Endothelial cell of umbilical vein (primary cell): ENCODE measurements around the gene APPL2. TPM values are rescaled to one million over a fixed set of nuclear protein-coding genes. Genes with fewer than 3 reads are reported as not detected.

ENCODE experiments used
- BruUV-seq: library from RNA; stranded (reverse); fragments of 400-500 nt; replicated peaks from 2 replicates; lab custom pipeline; 2021; lab: Mats Ljungman, UMichigan
- CTCF ChIA-PET: fragments of 300-600, 350-600 bp; sonication (Branson Sonifier 250); formaldehyde crosslinking; loops from one replicate; lab custom pipeline; 2021; ENCODE audit warnings: antibody characterized with exemption, inconsistent platforms; lab: Charles Lee
- POLR2A ChIA-PET: fragments of 300-600, 350-600 bp; sonication (Branson Sonifier 250); formaldehyde crosslinking; loops from one replicate; lab custom pipeline; 2021; ENCODE audit warnings: antibody characterized with exemption, inconsistent platforms; lab: Charles Lee
- DNase-seq: peaks from one replicate; pipeline ENCODE4 v3.0.0-alpha.2; 2011; ENCODE audit warnings: low read depth, low spot score
- FAIRE-seq: peaks from 2 replicates; lab custom pipeline; 2011; peaks lifted over from hg19 to GRCh38; lab: Jason Lieb, UNC
- H2AFZ ChIP-seq: 2 replicates; pipeline ENCODE4 v1.6.0; 2012; ENCODE audit warnings: low read depth, low read length, control low read depth, inconsistent platforms
- H3K27ac ChIP-seq: 2 replicates; pipeline ENCODE4 v1.5.1; 2011; ENCODE audit warnings: low read depth, mild to moderate bottlenecking, control low read depth, low read length, moderate library complexity; ENCODE audit not compliant: insufficient read depth
- H3K27me3 ChIP-seq, 2 experiments: 2 replicates each; pipeline versions ENCODE4 v1.6.0 to v1.6.1; 2011; ENCODE audit warnings: low read length in 2 of 2, mixed read lengths in 1 of 2; ENCODE audit not compliant: control insufficient read depth in 2 of 2, insufficient read depth in 2 of 2
- H3K36me3 ChIP-seq, 2 experiments: 2 replicates in 1 of 2; 3 replicates in 1 of 2; pipeline ENCODE4 v1.5.1; 2011; ENCODE audit warnings: low read length in 2 of 2, mild to moderate bottlenecking in 1 of 2, moderate library complexity in 1 of 2; ENCODE audit not compliant: control insufficient read depth in 2 of 2, insufficient read depth in 2 of 2; ENCODE audit errors: extremely low read depth in 1 of 2
- H3K4me1 ChIP-seq: 3 replicates; pipeline ENCODE4 v1.5.1; 2011; ENCODE audit warnings: mild to moderate bottlenecking, low read length; ENCODE audit not compliant: control insufficient read depth, insufficient read depth; ENCODE audit errors: extremely low read depth
- H3K4me2 ChIP-seq: 2 replicates; pipeline ENCODE4 v1.6.1; 2011; ENCODE audit warnings: low read length, control low read depth, mixed read lengths; ENCODE audit not compliant: insufficient read depth
- H3K4me3 ChIP-seq, 3 experiments: fragments of 200-600 bp in 1 of 3; sonication (generic), shearing (Covaris generic) in 1 of 3; replicated peaks in 1 of 3; 2 replicates each; pipeline ENCODE4 v1.5.1; 2011 to 2016; ENCODE audit warnings: control low read depth in 3 of 3, low read length in 3 of 3, mild to moderate bottlenecking in 2 of 3, inconsistent platforms in 1 of 3, low read depth in 1 of 3, moderate library complexity in 1 of 3; ENCODE audit not compliant: insufficient read depth in 1 of 3
- H3K79me2 ChIP-seq: 2 replicates; pipeline ENCODE4 v1.6.0; 2012; ENCODE audit warnings: low read length, inconsistent platforms; ENCODE audit not compliant: control insufficient read depth, insufficient read depth
- H3K9ac ChIP-seq: replicated peaks from 2 replicates; pipeline ENCODE3; 2011; ENCODE audit warnings: low read length, control low read depth; ENCODE audit not compliant: insufficient read depth; ENCODE audit errors: extremely low read depth
- H3K9me1 ChIP-seq: replicated peaks from 3 replicates; pipeline ENCODE4 v1.6.0; 2011; ENCODE audit warnings: mild to moderate bottlenecking, low read length; ENCODE audit not compliant: control insufficient read depth, insufficient read depth; ENCODE audit errors: extremely low read depth
- H3K9me3 ChIP-seq: replicated peaks from 2 replicates; pipeline ENCODE4 v1.5.1; 2012; ENCODE audit warnings: low read length, inconsistent platforms; ENCODE audit not compliant: control insufficient read depth, insufficient read depth
- H4K20me1 ChIP-seq: replicated peaks from 2 replicates; pipeline ENCODE3; 2011; ENCODE audit warnings: mild to moderate bottlenecking, low read length; ENCODE audit not compliant: control insufficient read depth, insufficient read depth; ENCODE audit errors: extremely low read depth
- CTCF ChIP-seq, 2 donors: IDR thresholded peaks; 1 replicate in 1 of 2; 2 replicates in 1 of 2; pipeline ENCODE4 v1.5.1; 2011; ENCODE audit warnings: low read length in 2 of 2, mild to moderate bottlenecking in 2 of 2, moderate library complexity in 2 of 2, control low read depth in 1 of 2, inconsistent platforms in 1 of 2, low read depth in 1 of 2; ENCODE audit not compliant: insufficient read depth in 1 of 2; ENCODE audit errors: extremely low read depth in 1 of 2
- EZH2 ChIP-seq: IDR thresholded peaks from 2 replicates; pipeline ENCODE4 v1.6.1; 2012; ENCODE audit warnings: borderline replicate concordance, low read depth, mild to moderate bottlenecking, moderate library complexity, low read length, inconsistent platforms; ENCODE audit not compliant: severe bottlenecking
- GATA2 ChIP-seq: IDR thresholded peaks from 2 replicates; pipeline ENCODE4 v1.7.0; 2011; ENCODE audit warnings: low read depth, mild to moderate bottlenecking, moderate library complexity, mixed read lengths, low read length; ENCODE audit not compliant: insufficient read length, insufficient read depth
- JUN ChIP-seq: IDR thresholded peaks from 2 replicates; pipeline ENCODE4 v1.6.1; 2011; ENCODE audit warnings: borderline replicate concordance, low read depth; ENCODE audit not compliant: insufficient read length, insufficient read depth
- MYC ChIP-seq: IDR thresholded peaks from one replicate; pipeline ENCODE4 v1.6.1; 2011; ENCODE audit warnings: mild to moderate bottlenecking, low read depth, low read length
- POLR2AphosphoS5 ChIP-seq: IDR thresholded peaks from 2 replicates; pipeline ENCODE4 v1.6.1; 2012; ENCODE audit warnings: low read depth, mild to moderate bottlenecking, control low read depth, low read length, moderate library complexity; ENCODE audit not compliant: insufficient read depth
- dilution Hi-C: fragments of 300-500 bp; cut with MboI; formaldehyde crosslinking; loops from one replicate; pipeline ENCODE4 v1.15.0; 2019; ENCODE audit warnings: low sequenced_read_pairs; ENCODE audit not compliant: extremely low pct_ligation_motif_present
- intact Hi-C: fragments of 100-400 bp; cut with micrococcal nuclease; formaldehyde crosslinking; loops from one replicate; pipeline ENCODE4 v1.10.0; 2022
- polyA plus RNA-seq, 4 experiments: library from polyadenylated mRNA; depleted of rRNA in 3 of 4; stranded (reverse) in 3 of 4; unstranded in 1 of 4; fragments of >200 nt; gene quantifications; 2 replicates each; pipeline versions ENCODE4 v1.2.1 to v1.2.3, GENCODE V29; 2011 to 2012; ENCODE audit warnings: missing spikeins in 1 of 4
- total RNA-seq: library from RNA; stranded (reverse); gene quantifications from 2 replicates; pipeline ENCODE4 v1.2.3, GENCODE V29; 2021
- TF ChIP-seq, protein P1 (sequence below): IDR thresholded peaks from 2 replicates; pipeline ENCODE4 v1.6.1; 2011; ENCODE audit not compliant: insufficient read depth, insufficient read length

Gene APPL2
- total and polyA plus RNA-seq, 2 donors (not counting 3 experiments of a cell fraction or from before 2014, with no cell fraction given): 8.1 to 21.4 TPM

DNA sequence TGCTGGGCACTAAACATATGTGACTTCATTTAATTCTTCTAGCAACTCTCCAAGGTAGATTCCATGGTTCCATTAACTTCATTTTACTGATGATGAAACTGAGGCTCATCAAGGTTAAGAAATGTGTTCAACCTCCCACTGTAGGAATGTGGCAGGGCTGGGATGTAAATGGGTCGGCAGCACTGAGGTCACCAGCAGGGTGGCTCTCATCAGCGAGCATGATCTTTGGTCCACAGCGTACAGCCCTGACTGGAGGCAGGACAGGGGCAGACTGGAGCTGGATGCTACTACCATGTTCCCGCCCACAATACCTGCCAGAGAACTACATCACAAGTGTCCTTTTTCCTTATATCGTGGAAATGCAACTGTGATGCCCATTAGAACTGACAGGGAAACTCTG lies 4.6 kb downstream of the APPL2 start:
- H3K27ac ChIP-seq: no peak overlapping the region
- no peak overlapping the region for H3K9ac ChIP-seq
- H4K20me1 ChIP-seq: no peaks in the 10 kb centered on the region
- BruUV-seq: no TSS peak
- POLR2A ChIA-PET: no interaction called here
- FAIRE-seq (no peak), DNase-seq (no peak)
- H3K9me3 ChIP-seq: no peaks in the 10 kb centered on the region
- H3K4me2 ChIP-seq: no peak overlapping the region
- dilution Hi-C loops (no loop called here), intact Hi-C loops (no loop called here)
- peaks cover 46% of the 10 kb centered on the region for H3K79me2 ChIP-seq
- no peaks in the 10 kb centered on the region for H3K9me1 ChIP-seq
- H3K36me3 ChIP-seq: no peaks in the 10 kb centered on the region
- no peak for TF ChIP-seq GATA2
- TF ChIP-seq CTCF (IDR thresholded peaks at IDR 0.05; ENCODE audit: extremely low read depth in 1 of 2, insufficient read depth in 1 of 2, low read depth in 1 of 2, low read length in 2 of 2): no peak
- no peak for TF ChIP-seq MYC
- TF ChIP-seq, protein P1, sequence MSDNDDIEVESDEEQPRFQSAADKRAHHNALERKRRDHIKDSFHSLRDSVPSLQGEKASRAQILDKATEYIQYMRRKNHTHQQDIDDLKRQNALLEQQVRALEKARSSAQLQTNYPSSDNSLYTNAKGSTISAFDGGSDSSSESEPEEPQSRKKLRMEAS: no peak
- TF ChIP-seq EZH2: no peak
- no peak for TF ChIP-seq JUN
- TF ChIP-seq POLR2AphosphoS5: no peak
- H3K4me3 ChIP-seq: no peak overlapping the region
- H3K4me1 ChIP-seq: peaks cover 54% of the 10 kb centered on the region
- CTCF ChIA-PET: no interaction called here
- H3K27me3 ChIP-seq: no peaks in the 10 kb centered on the region
- no peak overlapping the region for H2AFZ ChIP-seq
